ENCODE data around the gene GPR17. TPM values are rescaled to one million over a fixed set of nuclear protein-coding genes. Genes with fewer than 3 reads are reported as not detected.

GPR17 gene
- total and polyA plus RNA-seq, 8 donors = 0.24 to 3.6 (median 1.1) TPM

- H3K9me3 ChIP-seq = peaks cover 0 to 15% of the 10 kb centered on the region in 2 donors
- H3K4me1 ChIP-seq = no peaks in the 10 kb centered on the region
- ATAC-seq (no peak), DNase-seq (no peak)
- no peaks in the 10 kb centered on the region for H3K27me3 ChIP-seq
- intact Hi-C loops (cut with DNase I) = no loop called here
- no peak overlapping the region for H3K27ac ChIP-seq
- no peak overlapping the region for H3K4me3 ChIP-seq
- H3K36me3 ChIP-seq = no peaks in the 10 kb centered on the region
- no peak for TF ChIP-seq CTCF (IDR thresholded peaks at IDR 0.05)
Measured at GRCh38 chr2:127607399-127607908, 38.5 kb upstream of the GPR17 start.

DNA sequence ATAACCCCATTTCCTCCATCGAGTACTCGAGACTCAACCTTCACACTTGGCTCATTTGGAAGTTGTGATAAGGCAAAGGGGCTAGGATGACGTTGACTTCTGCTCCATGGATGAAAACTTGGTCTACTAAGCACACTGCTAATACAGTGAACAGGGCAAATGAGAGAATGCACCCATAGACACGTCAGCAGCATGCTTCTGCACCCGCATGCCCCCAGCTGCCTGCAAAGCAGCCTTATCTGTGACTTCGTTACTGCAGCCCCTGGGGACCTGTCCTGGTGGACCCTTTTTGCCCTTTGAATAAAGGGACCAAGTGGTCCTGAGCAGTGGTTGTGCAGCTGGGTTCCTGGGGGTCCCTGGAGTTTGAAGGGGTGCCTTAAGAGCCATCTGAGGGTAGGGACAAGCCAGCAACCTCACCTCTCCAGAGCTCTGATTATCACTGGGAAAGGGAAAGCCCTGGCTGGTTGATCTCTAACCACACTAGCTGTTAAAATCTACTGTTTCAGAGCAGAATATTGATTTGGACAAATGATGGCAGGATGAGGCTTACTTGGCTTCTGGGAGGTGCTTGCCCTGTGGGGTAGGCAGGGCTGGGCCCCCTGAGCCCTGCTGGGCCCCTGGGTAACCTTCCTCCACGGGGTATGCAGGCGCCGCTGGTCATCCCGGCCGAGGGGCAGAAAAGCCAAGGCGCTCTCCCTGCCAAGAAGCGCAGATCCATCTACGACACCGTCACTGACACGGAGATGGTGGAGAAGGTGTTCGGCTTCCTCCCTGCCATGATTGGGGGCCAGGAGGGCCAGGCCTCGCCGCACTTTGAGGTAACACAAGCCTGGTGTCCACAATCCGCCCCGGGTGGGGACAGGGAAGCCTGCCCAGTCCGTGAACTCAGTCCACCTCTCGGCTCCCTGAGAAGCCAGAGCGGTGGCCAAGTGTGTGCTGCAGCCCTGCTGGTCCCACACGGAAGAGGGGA, 37.6 kb upstream of the GPR17 start:
- ATAC-seq (no peak), DNase-seq (peak in 1 of 4 donors; percentile 8)
- no peak overlapping the region for H3K27ac ChIP-seq
- no peaks in the 10 kb centered on the region for H3K4me1 ChIP-seq
- no peaks in the 10 kb centered on the region for H3K36me3 ChIP-seq
- H3K4me3 ChIP-seq = no peak overlapping the region
- TF ChIP-seq CTCF (IDR thresholded peaks at IDR 0.05) = no peak
- no peaks in the 10 kb centered on the region for H3K27me3 ChIP-seq
- H3K9me3 ChIP-seq = peaks cover 0 to 21% of the 10 kb centered on the region in 2 donors
- intact Hi-C loops (cut with DNase I) = no loop called here

- TF ChIP-seq CTCF (IDR thresholded peaks at IDR 0.05) = no peak
- intact Hi-C loops (cut with DNase I) = no loop called here
- ATAC-seq (no peak), DNase-seq (peak in 1 of 4 donors; percentile 15)
- Histone ChIP-seq H3K27ac (no peak overlapping the region), H3K36me3 (no peaks in the 10 kb centered on the region), H3K9me3 (peaks cover 0 to 25% of the 10 kb centered on the region in 2 donors), H3K27me3 (no peaks in the 10 kb centered on the region), H3K4me1 (no peaks in the 10 kb centered on the region), H3K4me3 (no peak overlapping the region)
Measured at GRCh38 chr2:127609031-127609751, 36.8 kb upstream of the GPR17 start.

DNA sequence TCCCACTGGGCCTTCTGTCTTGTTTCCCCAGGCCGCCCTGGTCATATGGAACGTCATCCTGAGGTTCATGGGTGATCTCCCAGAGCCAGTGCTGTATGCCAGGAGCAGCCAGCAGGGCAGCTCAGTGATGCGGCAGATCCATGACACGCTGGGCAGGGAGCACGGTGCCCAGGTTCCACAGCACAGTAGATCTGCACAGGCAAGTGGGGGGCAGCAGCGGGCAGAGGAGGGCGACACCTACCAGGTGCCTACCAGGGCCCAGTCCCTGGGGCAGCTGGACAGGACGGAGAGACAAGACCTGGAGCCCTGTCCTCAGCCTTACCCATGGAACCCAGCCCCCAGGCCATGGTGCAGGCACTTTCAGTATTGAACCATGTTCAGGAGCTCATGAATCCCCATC, 36.1 kb upstream of the GPR17 start:
- intact Hi-C loops (cut with DNase I) = no loop called here
- Histone ChIP-seq H3K4me1 (no peaks in the 10 kb centered on the region), H3K4me3 (no peak overlapping the region), H3K36me3 (no peaks in the 10 kb centered on the region), H3K27me3 (no peaks in the 10 kb centered on the region), H3K27ac (no peak overlapping the region), H3K9me3 (peaks cover 0 to 25% of the 10 kb centered on the region in 2 donors)
- ATAC-seq (no peak), DNase-seq (no peak)
- TF ChIP-seq CTCF (IDR thresholded peaks at IDR 0.05) = no peak

DNA sequence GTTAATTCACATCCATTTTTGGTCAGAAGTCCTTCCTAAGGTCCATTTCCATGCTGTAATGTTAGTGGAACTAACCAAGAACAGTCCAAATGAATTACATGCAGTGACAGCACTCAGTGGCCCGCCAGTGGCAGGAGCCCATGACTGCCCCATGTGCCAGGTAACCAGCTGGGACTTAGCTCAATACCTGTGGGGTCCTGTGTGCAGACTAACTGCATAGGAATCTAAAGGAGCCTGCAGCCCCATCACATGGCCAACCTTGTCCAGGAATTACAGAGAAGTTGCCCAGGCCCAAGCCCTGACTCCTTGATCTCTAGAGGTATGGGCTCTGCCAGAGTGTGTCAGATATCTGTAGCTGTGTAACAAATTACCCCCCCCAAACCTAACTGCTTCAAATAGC, 35.4 kb upstream of the GPR17 start:
- H3K36me3 ChIP-seq = no peaks in the 10 kb centered on the region
- TF ChIP-seq CTCF (IDR thresholded peaks at IDR 0.05) = no peak

More for the DNA sequence above, 35.4 kb upstream of the GPR17 start:
- Histone ChIP-seq H3K4me1 (no peaks in the 10 kb centered on the region), H3K9me3 (peaks cover 0 to 25% of the 10 kb centered on the region in 2 donors), H3K4me3 (no peak overlapping the region), H3K27ac (no peak overlapping the region), H3K27me3 (no peaks in the 10 kb centered on the region)
- ATAC-seq = no peak
- intact Hi-C loops (cut with DNase I) = no loop called here
- DNase-seq = peak in 1 of 4 donors; percentile 10

Measured in left lung (tissue), 10 donors.